Measurements from ENCODE around the gene CMTM2.

- TF ChIP-seq EZH2 (IDR thresholded peaks at IDR 0.05; ENCODE audit: borderline replicate concordance, insufficient read depth, low read length, poor library complexity, severe bottlenecking) (no peak), CTCF (IDR thresholded peaks at IDR 0.05; ENCODE audit: poor library complexity, severe bottlenecking) (no peak)
These were observed 35.1 kb upstream of the CMTM2 start for GRCh38 chr16:66544016-66544757.
